ENCODE results near the gene C10orf120. TPM values are rescaled to one million over a fixed set of nuclear protein-coding genes. Genes with fewer than 3 reads are reported as not detected.

The C10orf120 gene
- total RNA-seq, 4 donors from 2014 or later = not detected

GRCh38 chr10:122715576-122715975, 15.9 kb upstream of the C10orf120 start:
- H3K27ac ChIP-seq = no peak overlapping the region
- no peaks in the 10 kb centered on the region for H3K36me3 ChIP-seq
- no peak for DNase-seq
- H3K4me1 ChIP-seq = no peaks in the 10 kb centered on the region
- no peak overlapping the region for H3K4me3 ChIP-seq
- no peaks in the 10 kb centered on the region for H3K9me3 ChIP-seq
- intact Hi-C loops (cut with DNase I; ENCODE audit: low total_unique reads) = no loop called here
- no peaks in the 10 kb centered on the region for H3K27me3 ChIP-seq
- TF ChIP-seq CTCF (IDR thresholded peaks at IDR 0.05) (no peak), POLR2A (IDR thresholded peaks at IDR 0.05) (no peak)

GRCh38 chr10:122713091-122713885, 13.6 kb upstream of the C10orf120 start:
- no peaks in the 10 kb centered on the region for H3K9me3 ChIP-seq
- no peak for DNase-seq
- no peak overlapping the region for H3K4me3 ChIP-seq
- TF ChIP-seq POLR2A (IDR thresholded peaks at IDR 0.05) (no peak), CTCF (IDR thresholded peaks at IDR 0.05) (no peak)
- H3K4me1 ChIP-seq = no peaks in the 10 kb centered on the region
- H3K27me3 ChIP-seq = no peaks in the 10 kb centered on the region
- no peaks in the 10 kb centered on the region for H3K36me3 ChIP-seq
- intact Hi-C loops (cut with DNase I; ENCODE audit: low total_unique reads) = no loop called here
- no peak overlapping the region for H3K27ac ChIP-seq

GRCh38 chr10:122710576-122710975, 10.9 kb upstream of the C10orf120 start:
- Histone ChIP-seq H3K4me1 (no peaks in the 10 kb centered on the region), H3K9me3 (no peaks in the 10 kb centered on the region), H3K27me3 (no peaks in the 10 kb centered on the region), H3K27ac (no peak overlapping the region), H3K36me3 (no peaks in the 10 kb centered on the region), H3K4me3 (no peak overlapping the region)
- no peak for TF ChIP-seq CTCF (IDR thresholded peaks at IDR 0.05)
- no peak for TF ChIP-seq POLR2A (IDR thresholded peaks at IDR 0.05)
- no peak for DNase-seq
- intact Hi-C loops (cut with DNase I; ENCODE audit: low total_unique reads) = no loop called here

- Histone ChIP-seq H3K27me3 (no peaks in the 10 kb centered on the region), H3K27ac (no peak overlapping the region), H3K4me3 (no peak overlapping the region), H3K36me3 (no peaks in the 10 kb centered on the region), H3K9me3 (no peaks in the 10 kb centered on the region), H3K4me1 (no peaks in the 10 kb centered on the region)
- intact Hi-C loops (cut with DNase I; ENCODE audit: low total_unique reads) = no loop called here
- DNase-seq = no peak
- TF ChIP-seq CTCF (IDR thresholded peaks at IDR 0.05) (no peak), POLR2A (IDR thresholded peaks at IDR 0.05) (no peak)
Observed at GRCh38 chr10:122709971-122710370, 10.3 kb upstream of the C10orf120 start.

GRCh38 chr10:122707535-122707934, 7.9 kb upstream of the C10orf120 start:
- no peaks in the 10 kb centered on the region for H3K27me3 ChIP-seq
- no peaks in the 10 kb centered on the region for H3K9me3 ChIP-seq
- H3K4me3 ChIP-seq = no peak overlapping the region
- intact Hi-C loops (cut with DNase I; ENCODE audit: low total_unique reads) = no loop called here
- H3K4me1 ChIP-seq = no peaks in the 10 kb centered on the region
- no peak for DNase-seq
- no peak overlapping the region for H3K27ac ChIP-seq
- H3K36me3 ChIP-seq = no peaks in the 10 kb centered on the region
- TF ChIP-seq CTCF (IDR thresholded peaks at IDR 0.05) (no peak), POLR2A (IDR thresholded peaks at IDR 0.05) (no peak)

Measured in uterus (tissue), 4 donors.